ENCODE measurements around the gene WDR46. TPM values are rescaled to one million over a fixed set of nuclear protein-coding genes. Genes with fewer than 3 reads are reported as not detected.

The WDR46 gene
- total RNA-seq, 2 experiments from 2014 or later: 64.0 to 72.2 TPM

- no peak overlapping the region for H3K27ac Mint-ChIP-seq
- ChIA-PET POLR2A (no interaction called here), CTCF (no interaction called here)
- H3K27me3 Mint-ChIP-seq: no peaks in the 10 kb centered on the region
- no peak for ATAC-seq
- peaks cover 31% of the 10 kb centered on the region for H3K36me3 Mint-ChIP-seq (ENCODE audit: low read depth)
- no peak overlapping the region for H3K4me3 Mint-ChIP-seq
- no peaks in the 10 kb centered on the region for H3K9me3 Mint-ChIP-seq
- no peak for TF ChIP-seq CTCF (IDR thresholded peaks at IDR 0.05)
- no peak for DNase-seq
- intact Hi-C loops (cut with micrococcal nuclease): no loop called here
- peaks cover 34% of the 10 kb centered on the region for H3K4me1 Mint-ChIP-seq (ENCODE audit: low read depth)
Measured at GRCh38 chr6:33252759-33253158, 36.3 kb downstream of the WDR46 start.

DNA sequence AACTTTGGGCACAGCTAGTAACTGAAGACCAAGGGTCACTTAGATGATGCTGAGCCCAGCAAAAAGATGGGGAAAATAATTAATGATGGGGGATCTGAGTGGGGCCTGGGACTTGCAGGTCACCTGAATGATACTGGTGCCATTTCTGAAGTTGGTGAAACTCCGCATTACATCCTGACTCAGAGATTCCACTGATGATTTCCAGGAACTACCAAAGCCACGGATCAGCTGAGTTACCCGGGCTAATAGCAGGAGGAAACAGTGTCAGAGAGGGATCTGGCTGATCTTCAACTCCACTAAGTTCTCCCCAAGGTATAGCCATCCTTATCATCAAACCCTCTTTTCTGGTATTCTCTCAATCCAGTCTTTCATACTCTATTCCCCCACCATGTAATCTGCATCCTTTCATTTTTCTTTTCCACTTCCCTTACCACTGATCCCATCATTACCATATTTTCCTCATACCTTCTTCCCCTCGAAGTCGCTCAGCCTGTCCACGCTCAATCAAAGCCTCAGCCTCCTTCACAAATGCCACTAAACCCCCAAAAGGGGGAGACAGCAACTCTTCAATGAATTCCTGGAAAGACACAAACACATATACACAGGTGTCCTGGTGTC, 37.5 kb downstream of the WDR46 start:
- Mint-ChIP-seq H3K27me3 (no peaks in the 10 kb centered on the region), H3K4me1 (ENCODE audit: low read depth) (peaks cover 34% of the 10 kb centered on the region), H3K4me3 (peak overlapping the region; percentile 16), H3K9me3 (no peaks in the 10 kb centered on the region), H3K36me3 (ENCODE audit: low read depth) (peaks cover 31% of the 10 kb centered on the region), H3K27ac (peak overlapping the region; percentile 63)
- intact Hi-C loops (cut with micrococcal nuclease): no loop called here
- ATAC-seq (no peak), DNase-seq (no peak)
- ChIA-PET CTCF (interaction anchor here (3.9 to 4.7 kb wide), 2 partner anchors 54 to 126 kb away, joined by 51 to 75 read pairs; partner anchors contain the start of genes RXRB and SLC39A7), POLR2A (interaction anchor here (0.6 to 5.2 kb wide), 9 partner anchors 9 to 170 kb away, joined by 3 to 53 read pairs (median 5); partner anchors contain the start of genes RING1, RPS18 and VPS52)
- no peak for TF ChIP-seq CTCF (IDR thresholded peaks at IDR 0.05)

DNA sequence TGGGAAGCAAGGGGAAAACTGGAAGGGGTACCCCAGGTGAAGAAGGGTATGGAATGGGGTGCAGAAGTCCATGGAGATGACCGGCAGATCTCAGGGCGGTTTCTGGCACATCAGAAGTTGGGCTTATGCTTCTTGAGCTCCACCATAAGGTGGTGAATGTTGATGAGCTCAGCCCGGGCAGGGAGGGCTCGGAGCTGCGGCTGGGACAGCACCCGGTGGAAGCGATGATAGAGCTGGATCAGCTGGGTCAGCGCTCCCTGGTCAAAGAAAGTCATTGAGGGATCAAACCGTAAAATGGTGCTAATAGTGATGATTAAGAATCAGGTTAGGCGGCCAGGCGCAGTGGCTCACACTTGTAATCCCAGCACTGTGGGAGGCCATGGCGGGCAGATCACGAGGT, 38.3 kb downstream of the WDR46 start:
- H3K4me1 Mint-ChIP-seq (ENCODE audit: low read depth): peaks cover 34% of the 10 kb centered on the region
- ATAC-seq (no peak), DNase-seq (no peak)
- peak overlapping the region; percentile 95 for H3K27ac Mint-ChIP-seq
- no peaks in the 10 kb centered on the region for H3K27me3 Mint-ChIP-seq
- POLR2A ChIA-PET: interaction anchor here (1.0 to 5.2 kb wide), 13 partner anchors 8 to 444 kb away, joined by 3 to 53 read pairs (median 6); partner anchors contain the start of genes B3GALT4, RING1, RPS18 and VPS52
- H3K9me3 Mint-ChIP-seq: no peaks in the 10 kb centered on the region
- intact Hi-C loops (cut with micrococcal nuclease): no loop called here
- peaks cover 31% of the 10 kb centered on the region for H3K36me3 Mint-ChIP-seq (ENCODE audit: low read depth)
- H3K4me3 Mint-ChIP-seq: peak overlapping the region; percentile 92
- CTCF ChIA-PET: interaction anchor here (0.8 to 4.7 kb wide), 7 partner anchors 20 to 266 kb away, joined by 3 to 75 read pairs (median 5); partner anchors contain the start of genes RPS18, RXRB, SLC39A7 and VPS52
- no peak for TF ChIP-seq CTCF (IDR thresholded peaks at IDR 0.05)

DNA sequence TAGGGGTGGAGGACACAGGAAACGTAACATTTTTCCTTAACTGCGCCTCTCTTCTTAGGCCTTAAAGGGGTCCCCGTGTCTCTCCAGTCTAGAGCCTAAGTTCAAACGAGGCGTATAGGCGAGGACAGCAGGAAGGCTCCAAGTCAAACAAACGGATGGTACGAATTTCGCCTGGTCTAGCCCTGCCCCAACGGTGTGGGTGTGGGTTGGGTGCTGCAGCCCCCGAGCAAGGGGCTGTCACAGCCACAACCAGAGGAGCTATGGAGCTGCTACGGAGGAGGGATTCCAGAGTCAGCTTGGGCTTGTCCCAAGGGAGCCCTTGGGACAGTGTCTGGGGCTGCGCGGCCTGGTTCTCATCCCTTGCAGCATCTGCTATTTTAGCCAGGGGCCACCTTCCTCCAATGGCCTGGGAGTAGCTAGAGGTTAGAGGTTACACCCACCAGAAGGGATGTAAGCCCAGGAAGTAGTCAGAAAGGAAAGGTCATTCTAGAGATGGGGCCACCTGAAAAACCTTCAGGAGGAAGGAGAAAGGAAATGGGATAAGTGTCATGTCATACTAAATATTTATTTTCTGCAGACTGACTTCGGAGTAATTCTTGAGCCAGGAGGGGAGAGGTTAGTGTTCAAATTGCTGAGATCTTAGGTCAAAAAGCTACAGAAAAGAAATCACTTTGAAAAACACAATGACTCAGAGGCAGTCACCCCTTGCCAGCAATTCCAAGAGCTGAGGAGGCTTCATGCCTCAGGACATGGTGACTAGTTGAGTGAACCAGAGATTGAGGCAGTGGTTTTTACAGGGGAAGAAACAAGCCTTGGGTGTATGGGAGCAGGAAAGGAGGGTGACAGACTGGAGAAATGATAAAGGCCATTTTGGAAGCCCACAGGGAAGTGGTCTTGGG, 39.1 kb downstream of the WDR46 start:
- Mint-ChIP-seq H3K4me3 (peak overlapping the region; percentile 92), H3K36me3 (ENCODE audit: low read depth) (peaks cover 28% of the 10 kb centered on the region), H3K4me1 (ENCODE audit: low read depth) (peaks cover 34% of the 10 kb centered on the region), H3K27me3 (no peaks in the 10 kb centered on the region), H3K9me3 (no peaks in the 10 kb centered on the region), H3K27ac (peak overlapping the region; percentile 95)
- ATAC-seq: no peak
- TF ChIP-seq CTCF (IDR thresholded peaks at IDR 0.05): no peak
- POLR2A ChIA-PET: interaction anchor here (0.5 to 5.2 kb wide), 19 partner anchors 9 to 445 kb away, joined by 3 to 53 read pairs (median 6); partner anchors contain the start of genes B3GALT4, HSD17B8, RING1 and RPS18
- CTCF ChIA-PET: interaction anchor here (0.6 to 5.2 kb wide), 20 partner anchors 12 to 266 kb away, joined by 3 to 75 read pairs (median 8); partner anchors contain the start of genes RING1, RPS18, RXRB and SLC39A7
- intact Hi-C loops (cut with micrococcal nuclease): loop anchor here (2.0 to 10.0 kb wide), 4 partner anchors 38 to 245 kb away; partner anchors contain the start of gene HLA-DOA
- peak; percentile 28 for DNase-seq

Data from activated CD8-positive, alpha-beta T cell treated with anti-CD3 and anti-CD28 coated beads for 36 hours (primary cell).